Activated CD8-positive, alpha-beta memory T cell treated with anti-CD3 and anti-CD28 coated beads for 1 hour (primary cell): ENCODE results near the gene KHK.

Experiments
- DNase-seq, 2 donors: peaks; one replicate each; pipeline ENCODE4 v3.0.0-alpha.2; 2020; ENCODE audit warnings: low read depth in 1 of 2; ENCODE audit errors: extremely low read depth in 1 of 2

Gene KHK

GRCh38 chr2:27086724-27087593, at the start of gene KHK:
KHK (plus strand) TSS chr2:27086772; CDS start chr2:27087260, 488 bp downstream.
- no peak for DNase-seq

- DNase-seq = no peak
Observed at GRCh38 chr2:27038012-27038411, 48.6 kb upstream of the KHK start.

GRCh38 chr2:27038631-27039339, 47.8 kb upstream of the KHK start:
- no peak for DNase-seq

- DNase-seq = no peak
Observed at GRCh38 chr2:27039426-27039825, 47.1 kb upstream of the KHK start.

- DNase-seq = no peak
Observed at GRCh38 chr2:27039871-27040270, 46.7 kb upstream of the KHK start.

GRCh38 chr2:27040282-27040681, 46.3 kb upstream of the KHK start:
- DNase-seq = no peak

GRCh38 chr2:27041752-27042151, 44.8 kb upstream of the KHK start:
- no peak for DNase-seq

- DNase-seq = no peak
Observed at GRCh38 chr2:27042159-27042661, 44.4 kb upstream of the KHK start.

GRCh38 chr2:27042985-27043634, 43.5 kb upstream of the KHK start:
- DNase-seq = no peak

- peak in 1 of 2 donors; percentile 38 for DNase-seq
Observed at GRCh38 chr2:27049422-27050280, 36.9 kb upstream of the KHK start.

- DNase-seq = peak; percentile 74 to 75
Observed at GRCh38 chr2:27050281-27050995, 36.1 kb upstream of the KHK start.

GRCh38 chr2:27050996-27051901, 35.3 kb upstream of the KHK start, which contains the start of gene AGBL5:
AGBL5 (plus strand) TSS chr2:27051668; CDS start chr2:27052959, 1,291 bp downstream.
- DNase-seq = peak; percentile 90 to 96

GRCh38 chr2:27051902-27052645, 34.5 kb upstream of the KHK start:
- DNase-seq = no peak

GRCh38 chr2:27053321-27053720, 33.3 kb upstream of the KHK start:
- no peak for DNase-seq

- DNase-seq = no peak
Observed at GRCh38 chr2:27053776-27054175, 32.8 kb upstream of the KHK start.

- DNase-seq = no peak
Observed at GRCh38 chr2:27054721-27055120, 31.9 kb upstream of the KHK start.

- no peak for DNase-seq
Observed at GRCh38 chr2:27057184-27057583, 29.4 kb upstream of the KHK start.

- DNase-seq = no peak
Observed at GRCh38 chr2:27058210-27058609, 28.4 kb upstream of the KHK start.
